Muscle of back (tissue), 11 donors: ENCODE results near the gene ACCSL. TPM values are rescaled to one million over a fixed set of nuclear protein-coding genes. Genes with fewer than 3 reads are reported as not detected.

ENCODE experiments used
- DNase-seq, 3 donors: peaks; one replicate each; pipeline versions ENCODE4 v3.0.0 to v3.0.0-alpha.2; 2013
- polyA plus RNA-seq, 10 donors: library from polyadenylated mRNA; unstranded; fragments of 120-200 nt; gene quantifications; one replicate each; pipeline ENCODE4 v1.2.1, GENCODE V29; 2013; ENCODE audit not compliant: insufficient read length in 10 of 10

Gene ACCSL
- polyA plus RNA-seq, 10 donors: not detected

DNA sequence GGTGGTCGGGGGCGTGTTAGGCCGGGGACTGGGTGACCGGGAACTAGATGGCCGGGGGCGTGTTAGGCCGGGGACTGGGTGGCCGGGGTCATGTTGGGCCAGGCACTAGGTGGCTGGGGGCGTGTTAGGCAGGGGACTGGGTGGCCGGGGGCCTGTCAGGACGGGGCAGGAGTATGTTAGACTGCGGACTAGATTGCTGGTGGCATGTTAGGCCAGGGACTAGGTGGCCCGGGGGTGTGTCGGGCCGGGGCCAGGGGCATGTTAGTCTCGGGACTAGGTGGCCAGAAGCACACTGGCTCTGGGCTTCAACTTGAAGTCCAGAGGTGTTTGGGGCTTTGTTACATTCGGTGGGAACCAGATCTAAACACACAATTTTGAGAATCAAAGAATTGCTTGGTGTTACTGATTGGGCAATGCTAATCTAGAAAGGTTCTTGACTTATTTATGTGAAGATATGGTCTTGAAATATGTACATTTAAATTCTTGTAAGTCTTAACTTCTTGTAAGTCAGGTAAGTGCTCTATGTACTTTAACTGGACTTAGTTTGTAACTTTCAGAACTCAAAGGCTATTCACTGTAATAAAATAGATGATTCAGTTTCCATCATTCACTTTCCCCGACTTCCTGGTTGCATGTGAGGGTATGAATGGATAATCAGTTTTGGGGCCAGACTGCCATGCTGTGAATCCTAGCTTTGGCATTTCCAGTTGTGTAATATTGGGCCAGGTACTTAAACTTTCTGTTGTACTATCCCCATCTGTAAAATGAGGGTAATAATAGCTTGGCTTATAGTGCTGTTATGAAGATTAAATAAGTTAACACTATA, 48.8 kb downstream of the ACCSL start:
- DNase-seq: no peak

DNA sequence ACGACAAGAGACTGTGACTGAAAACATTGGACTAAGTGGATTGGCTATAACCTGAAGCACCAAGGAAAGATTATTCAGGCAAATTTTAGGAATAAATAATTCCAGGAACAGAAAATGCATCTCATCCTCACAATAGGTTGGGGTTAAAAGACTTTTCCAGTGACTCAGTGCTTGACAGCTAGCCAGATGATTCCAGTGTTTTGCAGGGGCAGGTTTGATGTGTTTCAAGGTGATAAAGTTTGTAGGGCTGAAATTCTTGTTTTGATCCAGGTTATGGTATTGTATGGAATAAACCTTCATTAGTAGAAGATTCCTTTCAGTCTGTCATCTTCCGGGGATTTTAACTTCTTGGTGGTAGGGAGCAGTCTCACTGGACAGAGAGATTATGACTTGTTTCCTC, 50.0 kb downstream of the ACCSL start:
- DNase-seq: no peak

DNA sequence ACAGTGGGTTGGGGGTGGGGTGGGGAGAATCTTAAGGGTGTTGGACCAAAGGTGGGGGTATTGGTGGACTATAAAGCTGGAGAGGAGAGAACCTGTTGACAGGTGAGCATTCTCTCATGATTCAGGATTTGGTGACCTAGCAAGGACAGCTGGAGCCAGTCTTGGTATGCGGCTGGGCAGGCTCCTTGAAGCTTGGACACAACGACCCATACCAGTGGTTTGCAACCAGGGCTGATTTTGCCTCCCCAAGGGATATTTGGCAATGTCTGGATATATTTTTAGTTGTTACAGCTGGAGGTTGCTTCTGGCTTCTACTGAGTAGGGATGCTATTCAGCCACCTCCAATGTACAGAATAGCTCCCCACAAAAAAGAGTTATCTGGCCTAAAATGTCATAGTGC, 53.3 kb downstream of the ACCSL start:
- DNase-seq: no peak

DNA sequence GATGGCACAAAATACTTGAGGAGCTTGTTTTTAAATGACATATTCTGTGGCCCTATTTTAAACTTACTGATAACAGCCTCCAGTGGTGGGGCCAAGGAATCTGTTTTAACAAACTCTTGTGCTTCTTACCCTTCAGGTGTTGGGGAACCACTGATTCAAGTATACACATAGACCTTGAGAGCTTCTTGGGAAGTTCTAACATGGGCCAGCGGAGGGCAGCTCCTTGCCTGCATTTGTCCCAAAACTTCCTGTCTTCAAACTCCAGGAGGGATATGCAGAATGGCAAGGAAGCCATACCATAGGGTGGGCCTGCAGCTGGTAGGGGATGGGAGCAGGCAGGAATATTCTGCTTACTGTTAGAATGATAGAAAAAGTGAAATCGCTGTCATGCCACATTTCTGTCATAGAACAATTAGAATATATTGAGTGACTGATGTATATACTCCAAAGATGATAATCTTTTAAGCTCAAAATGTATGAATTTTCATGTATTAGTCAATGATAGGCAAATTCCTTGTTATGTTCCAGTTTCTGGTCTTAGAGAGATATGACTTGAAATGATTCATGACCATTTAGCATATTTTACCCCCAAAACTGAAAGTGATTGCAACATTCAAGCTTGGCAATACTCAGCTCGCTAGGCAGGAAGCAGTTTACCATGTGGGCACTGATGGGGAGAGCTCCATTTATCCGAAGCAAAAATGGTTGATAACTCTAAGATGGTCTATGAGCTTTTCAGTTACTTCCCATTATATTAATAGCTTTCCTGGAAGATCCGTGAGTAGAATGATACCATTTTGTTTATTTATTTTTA, 56.9 kb downstream of the ACCSL start:
- DNase-seq: no peak

DNA sequence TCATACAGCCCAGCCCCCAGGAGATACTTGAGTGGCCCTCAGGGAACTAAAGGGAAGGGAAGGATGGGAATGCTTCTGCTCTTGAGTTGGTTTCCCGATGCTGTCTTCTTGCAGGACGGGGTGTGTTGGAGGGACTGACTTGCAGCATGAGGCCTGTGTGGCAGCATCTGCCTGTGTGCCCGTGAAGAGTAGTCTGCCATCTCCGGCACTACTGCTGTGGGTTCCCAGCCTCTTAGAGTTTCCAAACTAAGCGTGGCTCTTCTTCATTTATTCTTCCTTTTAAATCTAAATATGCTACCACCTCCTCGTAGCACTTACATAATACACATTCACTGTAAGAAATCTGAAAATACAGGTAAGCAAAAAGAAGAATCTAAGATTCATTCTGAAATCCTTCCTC, 60.5 kb downstream of the ACCSL start:
- no peak for DNase-seq

Other genes starting within 250 kb of the ACCSL start
- gene ALKBH3, start 167.2 kb upstream of the ACCSL start, polyA plus RNA-seq: 10 to 100 TPM; 19.0 to 24.7 (median 21.8) TPM
- 10 to 100 TPM; 11.5 to 44.9 (median 20.1) TPM for gene C11orf96, start 105.3 kb upstream of the ACCSL start, polyA plus RNA-seq
- gene ACCS, start 18.3 kb downstream of the ACCSL start, polyA plus RNA-seq: 10 to 100 TPM in 7 of 10 donors, 1 to 10 TPM in 3; 7.9 to 30.5 (median 15.1) TPM
- gene EXT2, start 47.7 kb downstream of the ACCSL start, polyA plus RNA-seq: 10 to 100 TPM; 51.6 to 77.8 (median 54.0) TPM